Measurements from ENCODE around the gene WNT7B.

The WNT7B gene

GRCh38 chr22:45949258-45949870, 27.6 kb downstream of the WNT7B start:
- DNase-seq: no peak

GRCh38 chr22:45948081-45948648, 28.8 kb downstream of the WNT7B start:
- no peak for DNase-seq

- DNase-seq: no peak
These were observed 30.0 kb downstream of the WNT7B start for GRCh38 chr22:45946805-45947600.

GRCh38 chr22:45945621-45946106, 31.3 kb downstream of the WNT7B start:
- no peak for DNase-seq

GRCh38 chr22:45942787-45943493, 34.0 kb downstream of the WNT7B start:
- DNase-seq: no peak

GRCh38 chr22:45942344-45942743, 34.6 kb downstream of the WNT7B start:
- DNase-seq: no peak

- no peak for DNase-seq
These were observed 38.0 kb downstream of the WNT7B start for GRCh38 chr22:45938913-45939312.

- no peak for DNase-seq
These were observed 39.0 kb downstream of the WNT7B start for GRCh38 chr22:45937960-45938359.

- DNase-seq: no peak
These were observed 41.4 kb downstream of the WNT7B start for GRCh38 chr22:45935573-45935972.

- DNase-seq: no peak
These were observed 42.2 kb downstream of the WNT7B start for GRCh38 chr22:45934659-45935341.

GRCh38 chr22:45934168-45934564, 42.8 kb downstream of the WNT7B start:
- no peak for DNase-seq

- no peak for DNase-seq
These were observed 43.3 kb downstream of the WNT7B start for GRCh38 chr22:45933506-45934167.

- DNase-seq: no peak
These were observed 44.9 kb downstream of the WNT7B start for GRCh38 chr22:45932071-45932470.

GRCh38 chr22:45931042-45931441, 45.9 kb downstream of the WNT7B start:
- DNase-seq: no peak

- DNase-seq: no peak
These were observed 46.6 kb downstream of the WNT7B start for GRCh38 chr22:45930324-45930723.

- DNase-seq: no peak
These were observed 47.3 kb downstream of the WNT7B start for GRCh38 chr22:45929649-45930048.

GRCh38 chr22:45928726-45929368, 48.1 kb downstream of the WNT7B start:
- DNase-seq: no peak

- DNase-seq: no peak
These were observed 49.9 kb downstream of the WNT7B start for GRCh38 chr22:45927059-45927458.

GRCh38 chr22:45926433-45926832, 50.5 kb downstream of the WNT7B start:
- DNase-seq: no peak

GRCh38 chr22:45925811-45926351, 51.1 kb downstream of the WNT7B start:
- no peak for DNase-seq

GRCh38 chr22:45923835-45924234, 53.1 kb downstream of the WNT7B start:
- no peak for DNase-seq
